Fibroblast of lung (primary cell): Measurements from ENCODE around the gene KCNK5.

Experiments
- CTCF ChIP-seq, 2 donors: IDR thresholded peaks in 1 of 2; conservative IDR thresholded peaks in 1 of 2; 1 replicate in 1 of 2; 2 replicates in 1 of 2; pipeline ENCODE4 v1.5.1; 2011 to 2012; ENCODE audit warnings: low read length in 2 of 2, control low read depth in 1 of 2, inconsistent platforms in 1 of 2, low read depth in 1 of 2, mild to moderate bottlenecking in 1 of 2
- EZH2 ChIP-seq: IDR thresholded peaks from 2 replicates; pipeline ENCODE4 v1.5.1; 2012; ENCODE audit warnings: low read length, control low read depth, mild to moderate bottlenecking; ENCODE audit errors: missing control alignments

- TF ChIP-seq CTCF (conservative IDR thresholded peaks at IDR 0.05 in 1 of 2, IDR thresholded peaks at IDR 0.05 in 1 of 2; ENCODE audit: low read depth in 1 of 2, low read length in 2 of 2) (no peak), EZH2 (no peak)
Measured at GRCh38 chr6:39167866-39168625, 61.2 kb downstream of the KCNK5 start.
